GM03348 (cell line): ENCODE data around the gene TMEM94.
"Not testable (repeated sequence)": the region's sequence is repeated elsewhere in the genome, so short reads cannot be mapped to it uniquely, and the experiment has no call there.

ENCODE experiments used
- DNase-seq: peaks from one replicate; pipeline ENCODE4 v3.0.0; 2012; ENCODE audit warnings: low spot score

TMEM94 gene

GRCh38 chr17:75476752-75477489 lies 20.5 kb downstream of the TMEM94 start:
- no peak for DNase-seq

GRCh38 chr17:75477490-75477862 lies 21.0 kb downstream of the TMEM94 start:
- not testable (repeated sequence) for DNase-seq

DNA sequence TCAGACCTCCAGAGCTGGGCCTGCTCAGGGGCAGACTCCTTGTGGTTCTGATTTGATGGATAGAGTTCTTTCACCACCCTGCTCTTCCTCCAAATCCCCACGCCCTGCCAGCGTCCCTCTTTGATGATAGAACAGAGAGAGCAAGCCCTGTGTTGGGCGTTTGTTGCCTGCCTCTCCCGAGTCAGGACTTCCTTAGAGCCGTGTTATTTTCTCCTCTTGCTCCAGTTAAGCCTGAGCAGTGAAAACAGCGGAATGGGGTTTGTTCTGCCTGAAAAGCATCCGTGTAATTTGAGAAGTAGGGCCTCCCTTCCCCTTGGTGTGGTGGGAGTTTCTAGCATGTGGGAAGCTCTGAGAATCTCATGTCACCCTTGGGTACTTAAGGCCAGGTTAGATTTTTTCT lies 22.1 kb downstream of the TMEM94 start:
- no peak for DNase-seq

GRCh38 chr17:75480281-75480680 lies 23.8 kb downstream of the TMEM94 start:
- no peak for DNase-seq

GRCh38 chr17:75481194-75482068 lies 25.0 kb downstream of the TMEM94 start:
- no peak for DNase-seq

DNA sequence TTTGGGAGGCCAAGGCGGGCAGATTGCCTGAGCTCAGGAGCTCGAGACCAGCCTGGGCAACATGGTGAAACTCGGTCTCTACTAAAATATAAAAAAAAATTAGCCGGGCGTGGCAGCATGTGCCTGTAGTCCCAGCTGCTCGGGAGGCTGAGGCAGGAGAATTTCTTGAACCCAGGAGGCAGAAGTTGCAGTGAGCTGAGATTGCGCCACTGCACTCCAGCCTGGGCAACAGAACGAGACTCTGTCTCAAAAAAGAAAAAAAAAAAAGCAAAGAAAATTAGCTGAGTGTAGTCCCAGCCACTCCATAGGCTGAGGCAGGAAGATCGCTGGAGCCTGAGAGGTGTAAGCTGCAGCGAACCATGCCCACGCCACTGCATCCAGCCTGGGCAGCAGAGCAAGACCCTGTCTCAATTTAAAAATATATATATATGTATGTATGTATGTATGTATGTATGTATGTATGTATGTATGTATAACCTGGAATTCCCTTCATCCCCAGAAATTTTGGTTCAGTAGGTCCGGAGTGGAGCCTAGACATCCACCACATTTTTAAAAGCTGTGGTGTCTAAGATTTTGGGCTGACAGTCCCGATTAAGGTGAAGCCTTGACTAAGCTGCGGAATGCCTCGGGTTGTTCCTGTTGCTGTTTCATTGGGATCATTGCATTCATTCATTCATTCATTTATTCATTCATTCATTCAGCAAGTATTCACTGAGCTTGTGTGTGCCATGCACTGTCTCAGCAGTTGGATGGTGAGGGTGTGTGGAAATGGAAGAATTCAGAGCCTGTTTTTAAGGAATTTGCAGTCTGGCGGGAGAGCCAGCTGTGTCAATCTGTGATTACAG lies 25.9 kb downstream of the TMEM94 start:
- DNase-seq = no peak

- DNase-seq = no peak
These were observed 29.3 kb downstream of the TMEM94 start for GRCh38 chr17:75485688-75486087.

DNA sequence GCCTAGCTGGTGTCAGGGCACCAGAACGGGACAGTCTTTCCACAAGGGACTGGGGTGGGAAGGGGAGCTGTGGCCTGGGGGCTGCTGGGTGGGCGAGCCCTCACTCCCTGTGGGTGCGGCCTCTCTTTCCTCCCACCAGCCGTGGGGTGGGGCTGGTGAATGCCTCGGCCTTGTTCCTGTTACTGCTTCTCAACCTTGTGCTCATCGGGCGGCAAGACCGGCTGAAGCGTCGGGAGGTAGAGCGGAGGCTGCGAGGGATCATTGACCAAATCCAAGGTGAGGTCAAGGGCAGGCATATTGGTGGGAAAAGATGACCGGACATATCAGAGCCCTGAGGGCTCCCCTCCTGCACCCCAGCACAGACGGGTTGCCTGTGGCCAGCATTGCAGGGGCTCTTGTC lies 29.7 kb downstream of the TMEM94 start:
- DNase-seq = no peak

DNA sequence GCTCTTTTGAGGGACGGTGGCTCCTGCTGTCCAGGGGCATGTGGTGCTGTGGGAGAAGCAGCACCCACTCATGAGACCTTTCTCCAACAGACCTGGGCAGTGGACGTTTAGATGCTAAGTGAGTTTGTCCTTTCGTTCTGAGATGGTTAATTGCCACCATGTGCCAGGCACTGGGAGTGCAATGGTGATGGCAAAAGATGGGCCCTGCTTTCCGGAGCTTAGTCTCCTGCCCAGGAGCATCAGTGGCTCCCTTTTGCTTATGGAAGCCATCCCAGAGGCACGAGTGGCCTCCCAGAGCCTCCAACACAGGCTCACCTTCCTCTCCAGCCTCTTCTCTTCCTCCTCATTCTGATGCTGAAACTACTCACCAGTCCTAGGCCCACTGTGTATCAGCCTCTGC lies 30.5 kb downstream of the TMEM94 start:
- no peak for DNase-seq

GRCh38 chr17:75487351-75488070 lies 31.1 kb downstream of the TMEM94 start:
- no peak for DNase-seq

GRCh38 chr17:75488693-75489510 lies 32.5 kb downstream of the TMEM94 start:
- no peak for DNase-seq

GRCh38 chr17:75489511-75489955 lies 33.1 kb downstream of the TMEM94 start:
- no peak for DNase-seq

DNA sequence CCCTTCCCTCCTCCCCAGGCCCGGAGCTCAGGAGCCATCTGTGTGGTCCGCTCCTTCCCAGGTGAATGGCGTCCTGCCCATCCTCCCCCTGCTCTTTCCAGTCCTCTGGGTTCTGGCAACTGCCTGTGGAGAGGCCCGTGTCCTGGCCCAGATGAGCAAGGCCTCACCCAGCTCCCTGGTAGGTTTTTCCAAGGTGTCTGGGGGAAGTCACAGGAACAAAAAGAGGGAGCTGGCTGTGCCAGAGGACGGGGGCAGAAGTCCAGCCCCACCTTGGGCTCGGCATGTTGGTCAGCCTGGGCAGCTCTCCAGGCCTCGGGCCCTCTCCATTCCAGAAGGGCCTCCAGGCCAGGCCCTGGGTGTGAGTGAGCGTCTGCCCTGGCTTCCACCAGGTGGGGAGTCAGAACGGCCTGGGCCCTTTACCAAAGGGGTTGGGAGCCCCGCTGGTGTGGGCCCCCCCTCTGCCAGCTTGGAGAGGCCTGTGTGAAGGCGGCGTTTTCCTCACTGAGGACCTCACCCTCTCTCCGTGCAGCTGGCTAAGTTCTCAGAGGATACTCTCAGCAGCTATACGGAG lies 33.8 kb downstream of the TMEM94 start:
- no peak for DNase-seq

GRCh38 chr17:75490953-75491649 lies 34.7 kb downstream of the TMEM94 start:
- no peak for DNase-seq

DNA sequence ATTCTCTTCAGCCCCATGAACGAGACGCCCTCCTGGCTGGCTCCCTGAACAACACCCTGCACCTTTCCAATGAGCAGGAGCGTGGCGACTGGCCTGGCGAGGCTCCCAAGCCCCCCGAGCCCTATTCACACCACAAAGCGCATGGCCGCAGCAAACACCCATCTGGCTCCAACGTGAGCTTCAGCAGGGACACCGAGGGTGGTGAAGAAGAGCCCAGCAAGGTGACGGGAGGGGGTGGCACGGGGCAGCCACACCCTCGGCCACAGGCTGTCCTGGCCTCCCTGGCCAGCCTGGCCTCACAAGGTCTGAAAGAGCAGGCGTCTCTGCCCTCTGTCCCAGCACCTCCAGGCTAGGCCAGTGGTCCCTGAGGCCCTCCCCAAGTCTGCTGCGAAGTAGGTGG lies 35.2 kb downstream of the TMEM94 start:
- DNase-seq = no peak

- DNase-seq = no peak
These were observed 36.2 kb downstream of the TMEM94 start for GRCh38 chr17:75492555-75493168.

- DNase-seq = no peak
These were observed 37.2 kb downstream of the TMEM94 start for GRCh38 chr17:75493476-75494129.

- DNase-seq = no peak
These were observed 38.0 kb downstream of the TMEM94 start for GRCh38 chr17:75494326-75494877.

DNA sequence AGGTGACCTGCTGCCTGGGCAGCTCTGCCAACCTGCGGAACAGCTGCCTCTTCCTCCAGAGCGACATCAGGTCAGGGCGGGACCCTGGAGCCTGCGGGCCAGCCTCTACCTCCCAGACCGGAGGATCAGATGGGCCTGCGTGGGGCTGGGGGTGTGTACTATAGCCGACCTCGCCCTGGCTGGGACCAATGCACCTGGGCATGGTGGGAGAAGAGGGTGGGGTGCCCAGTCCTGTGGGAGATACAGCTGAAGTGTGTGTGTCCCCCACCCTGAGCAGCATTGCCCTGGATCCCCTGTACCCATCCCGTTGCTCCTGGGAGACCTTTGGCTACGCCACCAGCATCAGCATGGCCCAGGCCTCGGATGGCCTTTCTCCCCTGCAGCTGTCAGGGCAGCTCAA lies 39.6 kb downstream of the TMEM94 start:
- DNase-seq = no peak
